Measurements from ENCODE around the gene RNF114. TPM values are rescaled to one million over a fixed set of nuclear protein-coding genes. Genes with fewer than 3 reads are reported as not detected.
"Not testable (repeated sequence)": the region's sequence is repeated elsewhere in the genome, so short reads cannot be mapped to it uniquely, and the experiment has no call there.

The RNF114 gene
- total RNA-seq, 1 experiment from 2014 or later, result 88.1 TPM

DNA sequence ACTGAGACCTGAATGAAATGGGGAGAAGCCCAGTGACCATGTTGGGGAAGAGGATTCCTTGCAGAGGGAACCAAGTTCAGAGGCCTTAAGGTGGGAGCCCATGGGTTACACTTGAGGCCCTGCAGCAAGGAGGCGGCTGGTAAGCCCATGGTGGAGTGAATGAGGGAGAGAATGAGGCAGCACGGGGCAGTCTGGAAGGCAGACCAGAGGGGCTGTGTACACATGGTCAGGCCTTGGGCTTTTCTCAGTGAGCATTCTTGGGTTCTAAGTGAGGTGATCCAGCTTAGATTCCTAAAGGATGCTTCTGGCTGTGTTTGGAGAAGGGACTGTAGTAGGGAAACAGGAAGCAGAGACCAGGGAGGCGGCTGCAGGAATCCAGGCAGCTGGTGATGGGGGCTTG, 19.0 kb downstream of the RNF114 start (continued):
- TF ChIP-seq, protein P1, sequence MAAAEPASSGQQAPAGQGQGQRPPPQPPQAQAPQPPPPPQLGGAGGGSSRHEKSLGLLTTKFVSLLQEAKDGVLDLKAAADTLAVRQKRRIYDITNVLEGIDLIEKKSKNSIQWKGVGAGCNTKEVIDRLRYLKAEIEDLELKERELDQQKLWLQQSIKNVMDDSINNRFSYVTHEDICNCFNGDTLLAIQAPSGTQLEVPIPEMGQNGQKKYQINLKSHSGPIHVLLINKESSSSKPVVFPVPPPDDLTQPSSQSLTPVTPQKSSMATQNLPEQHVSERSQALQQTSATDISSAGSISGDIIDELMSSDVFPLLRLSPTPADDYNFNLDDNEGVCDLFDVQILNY (CRISPR knock-in tag; IDR thresholded peaks at IDR 0.05), result no peak
- no peak for TF ChIP-seq OVOL2 (CRISPR knock-in tag; IDR thresholded peaks at IDR 0.05; ENCODE audit: borderline replicate concordance)
- TF ChIP-seq TEAD1 (CRISPR knock-in tag; IDR thresholded peaks at IDR 0.05), result no peak
- TF ChIP-seq TP53 (CRISPR knock-in tag; IDR thresholded peaks at IDR 0.05), result no peak

DNA sequence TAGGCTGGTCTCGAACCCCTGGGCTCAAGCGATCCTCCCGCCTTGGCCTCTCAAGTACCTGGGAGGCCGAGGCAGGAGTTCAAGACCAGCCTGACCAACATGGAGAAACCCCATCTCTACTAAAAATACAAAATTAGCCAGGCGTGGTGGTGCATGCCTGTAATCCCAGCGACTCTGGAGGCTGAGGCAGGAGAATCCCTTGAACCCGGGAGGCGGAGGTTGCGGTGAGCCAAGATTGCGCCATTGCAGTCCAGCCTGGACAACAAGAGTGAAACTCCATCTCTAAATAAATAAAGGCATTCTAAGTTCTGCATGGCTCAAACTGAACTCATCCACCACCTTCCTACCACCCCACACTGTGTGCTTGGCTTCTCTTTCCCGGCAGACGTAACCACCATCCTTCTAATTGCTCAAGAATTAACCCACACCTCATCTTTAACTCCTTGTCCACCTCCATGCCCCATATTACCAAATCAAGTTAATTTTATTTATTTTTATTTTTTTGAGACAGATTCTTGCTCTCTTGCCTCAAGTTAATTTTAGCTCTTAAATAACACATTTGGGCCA, 19.7 kb downstream of the RNF114 start:
- peaks cover 57% of the 10 kb centered on the region for H3K36me3 Mint-ChIP-seq
- H3K27ac Mint-ChIP-seq; ATAC-seq; H3K9me3 Mint-ChIP-seq; H3K27me3 Mint-ChIP-seq (ENCODE audit: low read depth); CTCF ChIA-PET; H3K4me1 Mint-ChIP-seq; POLR2A ChIA-PET; DNase-seq (ENCODE audit: low spot score); H3K4me3 Mint-ChIP-seq: not testable (repeated sequence)

DNA sequence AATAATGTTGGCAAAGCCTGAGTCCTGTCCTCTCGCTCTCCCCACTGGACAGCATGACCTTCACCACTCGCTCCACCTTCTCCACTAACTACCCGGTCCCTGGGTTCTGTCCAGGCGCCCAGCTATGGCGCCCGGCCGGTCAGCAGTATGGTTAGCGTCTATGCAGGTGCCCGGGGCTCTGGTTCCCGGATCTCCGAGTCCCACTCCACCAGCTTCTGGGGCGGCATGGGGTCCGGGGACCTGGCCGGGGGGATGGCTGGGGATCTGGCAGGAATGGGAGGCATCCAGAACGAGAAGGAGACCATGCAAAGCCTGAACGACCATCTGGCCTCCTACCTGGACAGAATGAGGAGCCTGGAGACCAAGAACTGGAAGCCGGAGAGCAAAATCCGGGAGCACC, 20.5 kb downstream of the RNF114 start:
- TF ChIP-seq NFYB (CRISPR knock-in tag; conservative IDR thresholded peaks at IDR 0.05; ENCODE audit: low read depth) (no peak), IRF2 (CRISPR knock-in tag; IDR thresholded peaks at IDR 0.05; ENCODE audit: borderline replicate concordance, low read depth) (no peak), NR3C1 (CRISPR knock-in tag; conservative IDR thresholded peaks at IDR 0.05; ENCODE audit: low read depth) (no peak), ZBTB21 (CRISPR knock-in tag; IDR thresholded peaks at IDR 0.05; ENCODE audit: borderline replicate concordance) (no peak), EMX1 (CRISPR knock-in tag; IDR thresholded peaks at IDR 0.05) (no peak)
- TF ChIP-seq, protein P2, sequence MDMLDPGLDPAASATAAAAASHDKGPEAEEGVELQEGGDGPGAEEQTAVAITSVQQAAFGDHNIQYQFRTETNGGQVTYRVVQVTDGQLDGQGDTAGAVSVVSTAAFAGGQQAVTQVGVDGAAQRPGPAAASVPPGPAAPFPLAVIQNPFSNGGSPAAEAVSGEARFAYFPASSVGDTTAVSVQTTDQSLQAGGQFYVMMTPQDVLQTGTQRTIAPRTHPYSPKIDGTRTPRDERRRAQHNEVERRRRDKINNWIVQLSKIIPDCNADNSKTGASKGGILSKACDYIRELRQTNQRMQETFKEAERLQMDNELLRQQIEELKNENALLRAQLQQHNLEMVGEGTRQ (CRISPR knock-in tag; IDR thresholded peaks at IDR 0.05), result no peak
- TF ChIP-seq, protein P3, sequence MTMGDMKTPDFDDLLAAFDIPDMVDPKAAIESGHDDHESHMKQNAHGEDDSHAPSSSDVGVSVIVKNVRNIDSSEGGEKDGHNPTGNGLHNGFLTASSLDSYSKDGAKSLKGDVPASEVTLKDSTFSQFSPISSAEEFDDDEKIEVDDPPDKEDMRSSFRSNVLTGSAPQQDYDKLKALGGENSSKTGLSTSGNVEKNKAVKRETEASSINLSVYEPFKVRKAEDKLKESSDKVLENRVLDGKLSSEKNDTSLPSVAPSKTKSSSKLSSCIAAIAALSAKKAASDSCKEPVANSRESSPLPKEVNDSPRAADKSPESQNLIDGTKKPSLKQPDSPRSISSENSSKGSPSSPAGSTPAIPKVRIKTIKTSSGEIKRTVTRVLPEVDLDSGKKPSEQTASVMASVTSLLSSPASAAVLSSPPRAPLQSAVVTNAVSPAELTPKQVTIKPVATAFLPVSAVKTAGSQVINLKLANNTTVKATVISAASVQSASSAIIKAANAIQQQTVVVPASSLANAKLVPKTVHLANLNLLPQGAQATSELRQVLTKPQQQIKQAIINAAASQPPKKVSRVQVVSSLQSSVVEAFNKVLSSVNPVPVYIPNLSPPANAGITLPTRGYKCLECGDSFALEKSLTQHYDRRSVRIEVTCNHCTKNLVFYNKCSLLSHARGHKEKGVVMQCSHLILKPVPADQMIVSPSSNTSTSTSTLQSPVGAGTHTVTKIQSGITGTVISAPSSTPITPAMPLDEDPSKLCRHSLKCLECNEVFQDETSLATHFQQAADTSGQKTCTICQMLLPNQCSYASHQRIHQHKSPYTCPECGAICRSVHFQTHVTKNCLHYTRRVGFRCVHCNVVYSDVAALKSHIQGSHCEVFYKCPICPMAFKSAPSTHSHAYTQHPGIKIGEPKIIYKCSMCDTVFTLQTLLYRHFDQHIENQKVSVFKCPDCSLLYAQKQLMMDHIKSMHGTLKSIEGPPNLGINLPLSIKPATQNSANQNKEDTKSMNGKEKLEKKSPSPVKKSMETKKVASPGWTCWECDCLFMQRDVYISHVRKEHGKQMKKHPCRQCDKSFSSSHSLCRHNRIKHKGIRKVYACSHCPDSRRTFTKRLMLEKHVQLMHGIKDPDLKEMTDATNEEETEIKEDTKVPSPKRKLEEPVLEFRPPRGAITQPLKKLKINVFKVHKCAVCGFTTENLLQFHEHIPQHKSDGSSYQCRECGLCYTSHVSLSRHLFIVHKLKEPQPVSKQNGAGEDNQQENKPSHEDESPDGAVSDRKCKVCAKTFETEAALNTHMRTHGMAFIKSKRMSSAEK (CRISPR knock-in tag; IDR thresholded peaks at IDR 0.05; ENCODE audit: borderline replicate concordance), result no peak
- TF ChIP-seq, protein P4, sequence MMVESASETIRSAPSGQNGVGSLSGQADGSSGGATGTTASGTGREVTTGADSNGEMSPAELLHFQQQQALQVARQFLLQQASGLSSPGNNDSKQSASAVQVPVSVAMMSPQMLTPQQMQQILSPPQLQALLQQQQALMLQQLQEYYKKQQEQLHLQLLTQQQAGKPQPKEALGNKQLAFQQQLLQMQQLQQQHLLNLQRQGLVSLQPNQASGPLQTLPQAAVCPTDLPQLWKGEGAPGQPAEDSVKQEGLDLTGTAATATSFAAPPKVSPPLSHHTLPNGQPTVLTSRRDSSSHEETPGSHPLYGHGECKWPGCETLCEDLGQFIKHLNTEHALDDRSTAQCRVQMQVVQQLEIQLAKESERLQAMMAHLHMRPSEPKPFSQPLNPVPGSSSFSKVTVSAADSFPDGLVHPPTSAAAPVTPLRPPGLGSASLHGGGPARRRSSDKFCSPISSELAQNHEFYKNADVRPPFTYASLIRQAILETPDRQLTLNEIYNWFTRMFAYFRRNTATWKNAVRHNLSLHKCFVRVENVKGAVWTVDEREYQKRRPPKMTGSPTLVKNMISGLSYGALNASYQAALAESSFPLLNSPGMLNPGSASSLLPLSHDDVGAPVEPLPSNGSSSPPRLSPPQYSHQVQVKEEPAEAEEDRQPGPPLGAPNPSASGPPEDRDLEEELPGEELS (CRISPR knock-in tag; IDR thresholded peaks at IDR 0.05), result no peak
- TF ChIP-seq, protein P5, sequence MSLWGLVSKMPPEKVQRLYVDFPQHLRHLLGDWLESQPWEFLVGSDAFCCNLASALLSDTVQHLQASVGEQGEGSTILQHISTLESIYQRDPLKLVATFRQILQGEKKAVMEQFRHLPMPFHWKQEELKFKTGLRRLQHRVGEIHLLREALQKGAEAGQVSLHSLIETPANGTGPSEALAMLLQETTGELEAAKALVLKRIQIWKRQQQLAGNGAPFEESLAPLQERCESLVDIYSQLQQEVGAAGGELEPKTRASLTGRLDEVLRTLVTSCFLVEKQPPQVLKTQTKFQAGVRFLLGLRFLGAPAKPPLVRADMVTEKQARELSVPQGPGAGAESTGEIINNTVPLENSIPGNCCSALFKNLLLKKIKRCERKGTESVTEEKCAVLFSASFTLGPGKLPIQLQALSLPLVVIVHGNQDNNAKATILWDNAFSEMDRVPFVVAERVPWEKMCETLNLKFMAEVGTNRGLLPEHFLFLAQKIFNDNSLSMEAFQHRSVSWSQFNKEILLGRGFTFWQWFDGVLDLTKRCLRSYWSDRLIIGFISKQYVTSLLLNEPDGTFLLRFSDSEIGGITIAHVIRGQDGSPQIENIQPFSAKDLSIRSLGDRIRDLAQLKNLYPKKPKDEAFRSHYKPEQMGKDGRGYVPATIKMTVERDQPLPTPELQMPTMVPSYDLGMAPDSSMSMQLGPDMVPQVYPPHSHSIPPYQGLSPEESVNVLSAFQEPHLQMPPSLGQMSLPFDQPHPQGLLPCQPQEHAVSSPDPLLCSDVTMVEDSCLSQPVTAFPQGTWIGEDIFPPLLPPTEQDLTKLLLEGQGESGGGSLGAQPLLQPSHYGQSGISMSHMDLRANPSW (CRISPR knock-in tag; conservative IDR thresholded peaks at IDR 0.05; ENCODE audit: low read depth), result no peak
- Mint-ChIP-seq H3K27ac (no peak overlapping the region), H3K27me3 (ENCODE audit: low read depth) (no peaks in the 10 kb centered on the region), H3K4me3 (no peak overlapping the region), H3K36me3 (peaks cover 55% of the 10 kb centered on the region), H3K4me1 (no peaks in the 10 kb centered on the region), H3K9me3 (peaks cover 5% of the 10 kb centered on the region)
- no peak for ATAC-seq
- no peak for DNase-seq (ENCODE audit: low spot score)
- POLR2A ChIA-PET, result interaction anchor here (0.6 kb wide), 1 partner anchor 10 kb away, joined by 3 read pairs; no protein-coding TSS in a partner anchor
- CTCF ChIA-PET, result interaction anchor here (0.6 to 1.8 kb wide), 3 partner anchors 22 to 159 kb away, joined by 3 to 7 read pairs (median 4); no protein-coding TSS in a partner anchor
